HG03108 (cell line): ENCODE results near the gene REEP5.
A peak's percentile ranks its signal among the peaks of the same experiment; 100 is the strongest.
"Not testable (repeated sequence)": the region's sequence is repeated elsewhere in the genome, so short reads cannot be mapped to it uniquely, and the experiment has no call there.

Source experiments
- ATAC-seq: cut with Tn5 transposase; IDR thresholded peaks from one replicate; pipeline ENCODE4 v1.9.1; 2021; ENCODE audit warnings: moderate library complexity; ENCODE audit not compliant: unreplicated experiment

REEP5 gene

DNA sequence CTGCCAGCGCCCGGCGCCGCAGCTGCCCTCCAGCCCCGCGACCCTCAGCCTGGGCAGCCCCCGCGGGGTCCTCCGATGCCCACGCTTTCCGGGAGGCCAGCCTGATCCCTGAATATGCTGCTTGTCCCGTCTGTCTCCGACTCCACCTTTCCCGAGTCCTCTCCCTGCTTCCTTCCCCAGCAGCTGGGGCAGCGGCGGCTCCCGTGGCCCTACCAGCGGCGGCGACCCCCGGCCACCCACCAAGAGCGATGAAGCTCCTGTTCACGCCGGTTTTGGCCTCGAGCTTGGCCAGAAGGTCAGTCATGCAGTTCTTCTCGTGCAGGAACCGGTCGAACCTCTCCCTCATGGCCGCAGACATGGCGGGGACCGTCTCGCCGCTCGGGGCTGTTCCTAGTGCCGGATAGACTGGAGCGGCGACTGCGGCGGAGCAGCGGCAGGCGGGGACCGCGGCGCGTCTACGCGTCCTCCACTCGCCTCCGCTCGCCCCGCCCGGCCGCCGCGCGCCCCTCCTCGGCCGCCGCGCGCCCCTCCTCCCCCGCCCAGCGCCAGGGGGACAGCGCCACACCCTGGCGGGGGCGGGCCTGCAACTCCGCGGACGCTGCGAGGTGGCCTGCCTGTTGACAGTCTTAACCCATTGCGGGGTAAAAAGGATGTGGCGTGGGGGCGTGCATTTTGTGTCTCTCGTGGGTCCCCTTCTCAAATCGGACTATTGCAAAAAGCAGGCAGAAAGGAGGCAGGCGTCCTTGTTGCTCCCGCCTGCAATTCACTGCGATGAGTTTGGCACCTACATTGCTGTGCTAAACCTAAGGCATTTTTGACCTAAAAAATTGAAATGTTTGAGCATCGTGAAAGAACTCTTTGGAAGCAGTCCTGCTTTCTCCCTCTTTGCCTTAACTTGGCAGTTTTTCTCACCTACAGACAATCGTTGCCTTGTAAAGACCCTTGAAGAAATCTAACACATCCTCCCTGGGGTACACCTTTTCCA lies at the start of gene REEP5:
TSS of gene REEP5 (minus strand) at position 395 of the 985 bp plus-strand sequence. CDS start at position 358, 37 bp downstream.
- peak; percentile 49 for ATAC-seq

GRCh38 chr5:112971276-112971675 lies 49.2 kb upstream of the REEP5 start:
- no peak for ATAC-seq

GRCh38 chr5:112968411-112969106 lies 46.5 kb upstream of the REEP5 start:
- ATAC-seq, result no peak

GRCh38 chr5:112967520-112968083 lies 45.6 kb upstream of the REEP5 start:
- no peak for ATAC-seq

GRCh38 chr5:112965733-112966306 lies 43.8 kb upstream of the REEP5 start:
- ATAC-seq, result no peak

DNA sequence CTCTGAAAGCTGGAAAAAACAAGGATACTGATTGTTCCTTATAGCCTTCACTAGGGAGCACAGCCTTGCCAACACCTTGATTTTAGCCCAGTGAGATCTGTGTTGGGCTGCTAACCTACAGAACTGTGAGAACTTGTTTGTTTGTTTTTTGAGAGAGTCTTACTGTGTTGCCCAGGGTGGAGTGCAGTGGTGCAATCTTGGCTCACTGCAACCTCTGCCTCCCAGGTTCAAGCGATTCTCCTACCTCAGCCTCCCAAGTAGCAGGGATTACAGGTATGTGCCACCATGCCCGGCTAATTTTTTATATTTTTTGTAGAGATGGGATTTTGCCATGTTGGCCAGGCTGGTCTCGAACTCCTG lies 41.3 kb upstream of the REEP5 start:
- ATAC-seq, result not testable (repeated sequence)

DNA sequence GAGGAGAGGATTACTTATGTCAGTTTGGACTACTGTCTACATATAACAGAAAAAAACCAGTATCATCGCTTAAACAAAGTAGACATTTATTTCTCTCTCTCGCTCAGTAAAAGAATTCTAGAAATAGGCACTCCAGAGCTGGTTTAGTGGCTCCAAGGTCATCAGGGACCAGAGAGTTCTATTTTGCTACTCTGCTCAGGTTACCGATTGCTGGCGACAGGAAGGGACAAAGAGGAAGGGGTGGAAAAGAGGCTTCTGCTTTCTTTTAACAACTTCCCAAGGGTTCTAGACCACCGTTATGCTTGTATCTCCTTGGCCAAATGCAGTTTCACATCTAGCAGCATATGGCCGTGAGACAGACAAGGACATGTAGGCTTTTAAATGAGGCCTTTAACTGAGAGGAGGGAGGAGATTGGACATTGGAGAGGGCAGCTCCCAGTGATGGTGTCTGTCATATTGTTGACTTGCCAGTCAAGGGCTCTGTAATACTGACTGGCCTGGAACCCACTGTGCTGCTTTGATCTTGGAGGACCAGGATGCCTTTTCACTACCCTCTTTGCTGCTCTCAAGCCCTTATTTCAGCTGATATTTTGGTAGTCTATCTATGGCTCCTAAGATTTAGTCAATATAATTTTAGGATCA lies 39.0 kb upstream of the REEP5 start:
- ATAC-seq, result no peak

GRCh38 chr5:112960315-112960714 lies 38.3 kb upstream of the REEP5 start:
- no peak for ATAC-seq

DNA sequence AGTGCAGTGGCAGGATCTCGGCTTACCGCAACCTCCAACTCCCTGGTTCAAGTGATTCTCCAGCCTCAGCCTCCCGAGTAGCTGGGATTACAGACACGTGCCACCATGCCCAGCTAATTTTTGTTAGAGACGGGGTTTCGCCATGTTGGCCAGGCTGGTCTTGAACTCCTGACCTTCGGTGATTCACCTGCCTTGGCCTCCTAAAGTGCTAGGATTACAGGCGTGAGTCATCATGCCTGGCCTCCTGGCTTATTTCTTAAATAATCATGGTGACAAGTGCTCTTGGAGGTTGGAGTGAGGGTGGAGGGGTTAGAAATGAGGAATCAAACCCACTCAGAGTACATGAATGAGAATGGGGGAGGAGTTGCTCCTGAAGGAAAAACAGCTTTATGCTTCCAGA lies 37.8 kb upstream of the REEP5 start:
- not testable (repeated sequence) for ATAC-seq

DNA sequence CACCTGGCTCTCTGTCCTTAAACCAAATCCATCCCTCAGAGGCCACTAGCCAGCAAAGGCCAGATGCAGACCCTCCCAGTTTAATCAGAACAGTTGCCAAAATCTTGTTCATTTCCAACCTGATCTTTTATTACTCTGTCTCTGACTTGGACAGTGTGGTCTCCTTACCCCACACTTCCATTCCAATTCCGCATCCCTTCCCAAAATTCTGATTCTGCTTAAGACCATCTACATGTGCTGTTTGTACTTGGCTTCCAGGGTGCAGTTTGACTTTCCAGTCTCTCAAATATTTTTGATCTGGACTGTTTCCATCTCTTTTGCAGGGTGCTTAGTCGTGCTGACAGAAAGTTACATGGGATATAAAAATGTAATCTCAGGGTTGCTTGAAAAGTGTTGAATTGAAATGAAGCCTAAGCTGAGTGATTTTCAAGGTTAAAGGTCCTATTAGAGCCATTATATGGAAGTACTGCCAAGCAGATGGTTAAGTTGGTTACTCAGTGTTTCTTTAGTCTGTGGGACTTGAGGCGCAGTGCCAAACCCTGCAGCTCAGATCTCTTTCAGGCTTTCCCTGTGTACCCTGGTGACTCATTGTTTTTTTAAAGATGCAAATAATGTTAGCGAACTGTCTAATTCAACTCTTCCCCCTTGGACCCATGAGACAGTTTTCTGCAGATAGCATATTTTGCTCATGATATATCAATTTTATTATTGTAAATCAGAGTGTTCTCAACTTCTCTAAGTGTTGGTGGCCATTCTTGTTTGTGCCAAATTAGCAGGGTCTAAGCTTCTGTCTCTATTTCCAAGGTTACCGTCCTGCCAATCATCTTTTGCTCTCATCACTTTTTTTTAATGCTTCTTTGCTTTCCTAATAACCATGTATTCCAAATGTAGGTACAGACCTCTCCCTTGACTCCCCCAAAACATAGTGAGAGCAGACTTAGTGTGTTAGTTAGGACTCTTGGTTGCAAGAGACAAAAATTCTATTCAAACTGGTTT lies 36.4 kb upstream of the REEP5 start:
- peak; percentile 95 for ATAC-seq

GRCh38 chr5:112957036-112957808 lies 35.2 kb upstream of the REEP5 start:
- no peak for ATAC-seq

- ATAC-seq, result no peak
These were observed 34.6 kb upstream of the REEP5 start for GRCh38 chr5:112956606-112957005.

DNA sequence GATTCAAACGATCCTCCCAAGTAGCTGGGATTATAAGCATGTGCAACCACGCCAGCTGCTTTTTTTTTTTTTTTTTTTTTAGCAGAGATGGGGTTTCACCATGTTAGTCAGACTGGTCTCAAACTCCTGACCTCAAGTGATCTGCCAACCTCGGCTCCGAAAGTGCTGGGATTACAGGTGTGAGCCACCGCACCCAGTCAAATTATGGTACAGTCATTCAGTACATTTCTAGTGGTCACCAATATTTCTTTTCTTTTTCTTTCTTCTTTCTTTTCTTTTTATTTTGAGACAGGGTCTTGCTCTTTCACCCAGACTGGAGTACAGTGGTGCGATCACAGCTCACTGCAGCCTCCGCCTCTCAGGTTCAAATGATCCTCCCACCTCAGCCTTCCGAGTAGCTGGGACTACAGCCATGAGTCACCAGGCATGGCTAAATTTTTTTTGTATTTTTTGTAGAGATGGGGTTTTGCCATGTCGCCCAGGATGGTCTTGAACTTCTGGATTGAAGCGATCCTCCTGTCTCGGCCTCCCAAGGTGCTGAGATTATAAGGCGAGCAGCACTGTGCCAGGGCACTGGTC lies 29.2 kb upstream of the REEP5 start:
- ATAC-seq, result peak; percentile 85

GRCh38 chr5:112948458-112948857 lies 26.4 kb upstream of the REEP5 start:
- no peak for ATAC-seq

DNA sequence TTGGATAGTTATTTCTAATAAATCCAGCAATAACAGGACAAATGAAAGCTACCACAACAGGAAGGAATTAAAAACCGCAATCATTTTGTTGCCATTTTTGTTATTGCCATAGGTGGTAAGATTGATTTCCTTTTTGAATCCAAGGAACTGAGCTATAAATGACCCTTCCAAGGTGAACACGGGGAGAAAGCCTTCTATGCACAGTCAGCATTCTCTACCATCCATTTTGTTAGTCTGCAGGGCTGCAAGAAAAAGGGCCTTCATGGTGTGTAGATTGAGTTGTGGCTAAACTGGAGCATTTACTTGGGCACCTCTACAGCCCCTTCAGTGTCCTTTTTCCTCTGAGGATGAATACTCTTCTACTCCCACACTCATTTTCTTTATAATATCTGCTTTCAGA lies 18.6 kb upstream of the REEP5 start:
- no peak for ATAC-seq

GRCh38 chr5:112938286-112938685 lies 16.3 kb upstream of the REEP5 start:
- no peak for ATAC-seq

DNA sequence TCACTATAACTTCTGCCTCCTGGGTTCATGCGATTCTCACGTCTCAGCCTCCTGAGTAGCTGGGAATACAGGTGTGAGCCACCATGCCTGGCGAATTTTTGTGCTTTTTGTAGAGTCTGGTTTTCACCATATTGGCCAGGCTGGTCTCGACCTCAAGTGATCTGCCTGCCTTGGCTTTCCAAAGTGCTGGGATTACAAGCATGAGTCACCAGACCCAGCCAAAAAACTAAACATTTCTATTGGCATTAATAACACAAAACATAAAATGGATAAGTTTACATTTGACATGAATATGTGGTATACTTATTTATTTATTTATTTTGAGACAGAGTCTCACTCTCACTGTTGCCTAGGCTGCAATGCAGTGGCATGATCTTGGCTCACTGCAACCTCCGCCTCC lies 13.6 kb upstream of the REEP5 start:
- ATAC-seq, result no peak

DNA sequence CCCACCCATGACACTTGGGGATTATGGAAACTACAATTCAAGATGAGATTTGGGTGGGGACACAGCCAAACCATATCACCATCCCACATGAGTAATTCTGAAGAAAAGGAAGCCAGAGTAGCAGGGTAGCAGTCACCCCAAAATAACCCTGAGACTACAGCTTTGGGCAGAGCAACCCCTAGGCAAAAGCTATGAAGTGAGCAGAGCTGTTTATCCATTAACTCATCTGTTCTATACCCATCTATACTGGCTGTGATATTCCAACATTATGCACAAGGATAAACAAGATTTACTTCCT lies 12.3 kb upstream of the REEP5 start:
- ATAC-seq, result no peak
